Upper lobe of left lung (tissue), 6 donors: ENCODE data around the gene MYO1F. TPM values are rescaled to one million over a fixed set of nuclear protein-coding genes. Genes with fewer than 3 reads are reported as not detected.

Source experiments
- ATAC-seq, 2 donors: fragments of 200-7000 bp; cut with Tn5 transposase; one replicate each; pipeline ENCODE4 v1.9.1; 2022; ENCODE audit warnings: mild to moderate bottlenecking in 2 of 2, moderate library complexity in 2 of 2; ENCODE audit not compliant: low FRiP score in 2 of 2
- DNase-seq, 2 donors: peaks; one replicate each; pipeline ENCODE4 v3.0.0-alpha.2; 2019 to 2020
- H3K27ac ChIP-seq, 4 donors: fragments of 200-600 bp; sonication (generic); one replicate each; pipeline ENCODE4 v1.5.1; 2016 to 2019
- H3K27me3 ChIP-seq, 4 donors: fragments of 200-600 bp; sonication (generic); one replicate each; pipeline ENCODE4 v1.5.1; 2017 to 2019
- H3K36me3 ChIP-seq, 4 donors: fragments of 200-600 bp; sonication (generic); one replicate each; pipeline ENCODE4 v1.5.1; 2016 to 2019
- H3K4me1 ChIP-seq, 4 donors: fragments of 200-600 bp; sonication (generic); one replicate each; pipeline ENCODE4 v1.5.1; 2018 to 2019
- H3K4me3 ChIP-seq, 4 donors: fragments of 200-600 bp; sonication (generic); one replicate each; pipeline ENCODE4 v1.5.1; 2017 to 2019; ENCODE audit warnings: mild to moderate bottlenecking in 2 of 4, moderate library complexity in 1 of 4
- H3K9me3 ChIP-seq, 4 donors: fragments of 200-600 bp; sonication (generic); one replicate each; pipeline ENCODE4 v1.5.1; 2018 to 2019
- EP300 ChIP-seq, 4 donors: sonication (generic); formaldehyde crosslinking; IDR thresholded peaks; one replicate each; pipeline ENCODE4 v1.5.1; 2017; ENCODE audit warnings: antibody characterized with exemption in 4 of 4, control low read depth in 2 of 4
- POLR2A ChIP-seq, 4 donors: fragments of 450-650 bp; IDR thresholded peaks; one replicate each; pipeline ENCODE4 v1.5.1; 2016 to 2017; ENCODE audit warnings: antibody characterized with exemption in 4 of 4, mild to moderate bottlenecking in 2 of 4
- POLR2AphosphoS5 ChIP-seq, 2 donors: sonication (generic); formaldehyde crosslinking; IDR thresholded peaks; one replicate each; pipeline ENCODE4 v1.5.1; 2017; ENCODE audit warnings: antibody characterized with exemption in 2 of 2
- WGBS, 2 donors: methylation state at CpG; one replicate each; pipeline ENCODE4 v1.1.5; 2017 to 2018; 5-methylcytosine and 5-hydroxymethylcytosine counted together
- total RNA-seq, 6 donors: library from RNA; depleted of rRNA in 4 of 6; stranded (reverse); fragments of >200 nt in 4 of 6; gene quantifications; one replicate each; pipeline versions ENCODE4 v1.1.0 to v1.2.1, GENCODE V29; 2016 to 2021
- TF ChIP-seq, protein P1 (sequence below), 6 experiments: fragments of 450-650 bp in 4 of 6; fragments of 200-600 bp in 2 of 6; sonication (generic) in 2 of 6; IDR thresholded peaks; one replicate each; pipeline ENCODE4 v1.5.1; 2016 to 2019; ENCODE audit warnings: antibody characterized with exemption in 6 of 6
- donor health status: DM: no; HTN: no; CAD: no; lungs with moderate emphysema.
- donor health status: DM: no; HTN: yes; CAD: no; lungs with severe emphysema.

MYO1F gene
- total RNA-seq, 6 donors from 2014 or later, result 47.3 to 246 (median 127) TPM

DNA sequence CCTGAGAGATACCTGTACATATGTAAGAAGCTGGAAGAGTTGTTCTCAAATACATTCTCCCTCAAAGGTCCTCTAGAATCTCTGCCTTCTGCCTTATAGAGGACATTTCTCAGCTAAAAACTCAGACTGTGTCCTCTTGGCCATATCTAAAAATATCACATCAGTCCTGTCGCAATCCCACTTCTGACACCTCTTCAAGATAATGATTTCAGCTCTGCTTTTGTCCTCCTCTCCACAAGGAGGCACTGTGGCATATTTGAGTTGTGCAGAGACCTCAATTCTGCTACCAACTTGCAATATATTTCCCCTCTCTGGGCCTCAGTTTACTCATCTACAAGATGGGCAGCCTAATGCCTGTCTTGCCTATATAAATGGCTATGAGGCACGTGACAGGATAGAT is 16.7 kb upstream of the MYO1F start:
- DNase-seq, result no peak
- 80 to 83% methylated on average over 2 of the region's 2 CpGs for WGBS, 2 donors

DNA sequence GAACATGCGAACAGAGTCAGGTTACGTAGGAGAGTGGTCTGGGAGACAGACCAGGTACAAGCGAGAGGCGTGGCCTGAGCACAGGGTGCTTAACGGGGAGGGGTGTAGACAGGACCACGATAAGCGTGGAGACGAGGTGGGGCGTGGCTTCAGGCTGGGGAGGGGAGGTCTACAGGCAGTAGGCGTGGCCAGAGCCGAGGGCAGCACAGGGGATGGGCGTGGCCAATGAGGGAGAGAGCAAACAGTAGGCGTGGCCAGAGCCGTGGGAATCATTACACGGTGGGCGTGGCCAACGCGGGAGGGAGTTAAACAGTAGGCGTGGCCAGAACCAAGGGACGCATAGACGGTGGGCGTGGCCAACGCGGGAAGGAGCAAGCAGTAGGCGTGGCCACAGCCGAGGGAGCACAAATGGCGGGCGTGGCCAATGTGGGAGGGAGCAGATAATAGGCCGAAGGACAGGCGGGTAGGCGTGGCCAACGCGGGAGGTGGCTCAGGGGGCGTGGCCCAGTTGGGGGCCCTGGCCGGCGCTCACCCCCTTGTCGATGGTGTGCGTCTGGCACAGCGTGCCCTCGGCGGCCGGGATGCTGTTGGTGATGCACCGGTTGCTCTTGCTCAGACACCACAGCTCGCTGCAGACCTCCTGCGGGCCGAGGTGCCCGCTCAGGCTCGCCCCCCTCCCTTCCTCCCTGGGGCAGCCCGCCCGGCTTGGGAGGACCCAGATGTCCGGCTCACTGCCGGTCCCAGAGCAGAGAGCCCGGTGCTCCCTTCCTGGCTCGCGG is 15.2 kb upstream of the MYO1F start:
- TF ChIP-seq POLR2A (IDR thresholded peaks at IDR 0.05) (no peak), EP300 (IDR thresholded peaks at IDR 0.05) (no peak), POLR2AphosphoS5 (IDR thresholded peaks at IDR 0.05) (peak in 1 of 2 donors; percentile 57)
- TF ChIP-seq, protein P1, sequence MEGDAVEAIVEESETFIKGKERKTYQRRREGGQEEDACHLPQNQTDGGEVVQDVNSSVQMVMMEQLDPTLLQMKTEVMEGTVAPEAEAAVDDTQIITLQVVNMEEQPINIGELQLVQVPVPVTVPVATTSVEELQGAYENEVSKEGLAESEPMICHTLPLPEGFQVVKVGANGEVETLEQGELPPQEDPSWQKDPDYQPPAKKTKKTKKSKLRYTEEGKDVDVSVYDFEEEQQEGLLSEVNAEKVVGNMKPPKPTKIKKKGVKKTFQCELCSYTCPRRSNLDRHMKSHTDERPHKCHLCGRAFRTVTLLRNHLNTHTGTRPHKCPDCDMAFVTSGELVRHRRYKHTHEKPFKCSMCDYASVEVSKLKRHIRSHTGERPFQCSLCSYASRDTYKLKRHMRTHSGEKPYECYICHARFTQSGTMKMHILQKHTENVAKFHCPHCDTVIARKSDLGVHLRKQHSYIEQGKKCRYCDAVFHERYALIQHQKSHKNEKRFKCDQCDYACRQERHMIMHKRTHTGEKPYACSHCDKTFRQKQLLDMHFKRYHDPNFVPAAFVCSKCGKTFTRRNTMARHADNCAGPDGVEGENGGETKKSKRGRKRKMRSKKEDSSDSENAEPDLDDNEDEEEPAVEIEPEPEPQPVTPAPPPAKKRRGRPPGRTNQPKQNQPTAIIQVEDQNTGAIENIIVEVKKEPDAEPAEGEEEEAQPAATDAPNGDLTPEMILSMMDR (IDR thresholded peaks at IDR 0.05), result no peak
- H3K4me3 ChIP-seq, result peak overlapping the region in 3 of 4 donors; percentile 29 to 37 (median 36)
- H3K27ac ChIP-seq, result peak overlapping the region in 3 of 4 donors; percentile 38 to 70 (median 45)
- peaks cover 0 to 3% (median 0%) of the 10 kb centered on the region in 4 donors for H3K27me3 ChIP-seq
- peaks cover 0 to 12% (median 4%) of the 10 kb centered on the region in 4 donors for H3K9me3 ChIP-seq
- peaks cover 0 to 9% (median 4%) of the 10 kb centered on the region in 4 donors for H3K36me3 ChIP-seq
- ATAC-seq, result peak; percentile 91 to 95
- peak; percentile 92 to 93 for DNase-seq
- peaks cover 36 to 44% (median 41%) of the 10 kb centered on the region in 4 donors for H3K4me1 ChIP-seq
- 3% methylated on average over 37 to 50 of the region's 55 CpGs for whole genome bisulfite sequencing, 2 donors

More for the DNA sequence above, 16.7 kb upstream of the MYO1F start:
- Histone ChIP-seq H3K27ac (peak overlapping the region in 2 of 4 donors; percentile 69 to 70), H3K4me1 (peaks cover 36 to 44% (median 41%) of the 10 kb centered on the region in 4 donors), H3K27me3 (peaks cover 0 to 3% (median 0%) of the 10 kb centered on the region in 4 donors), H3K4me3 (no peak overlapping the region), H3K9me3 (peaks cover 0 to 12% (median 4%) of the 10 kb centered on the region in 4 donors), H3K36me3 (peaks cover 0 to 9% (median 4%) of the 10 kb centered on the region in 4 donors)
- ATAC-seq, result no peak
- TF ChIP-seq, protein P1 (IDR thresholded peaks at IDR 0.05), result peak in 5 of 6 experiments; percentile 17 to 26 (median 24)
- TF ChIP-seq EP300 (IDR thresholded peaks at IDR 0.05), result no peak

DNA sequence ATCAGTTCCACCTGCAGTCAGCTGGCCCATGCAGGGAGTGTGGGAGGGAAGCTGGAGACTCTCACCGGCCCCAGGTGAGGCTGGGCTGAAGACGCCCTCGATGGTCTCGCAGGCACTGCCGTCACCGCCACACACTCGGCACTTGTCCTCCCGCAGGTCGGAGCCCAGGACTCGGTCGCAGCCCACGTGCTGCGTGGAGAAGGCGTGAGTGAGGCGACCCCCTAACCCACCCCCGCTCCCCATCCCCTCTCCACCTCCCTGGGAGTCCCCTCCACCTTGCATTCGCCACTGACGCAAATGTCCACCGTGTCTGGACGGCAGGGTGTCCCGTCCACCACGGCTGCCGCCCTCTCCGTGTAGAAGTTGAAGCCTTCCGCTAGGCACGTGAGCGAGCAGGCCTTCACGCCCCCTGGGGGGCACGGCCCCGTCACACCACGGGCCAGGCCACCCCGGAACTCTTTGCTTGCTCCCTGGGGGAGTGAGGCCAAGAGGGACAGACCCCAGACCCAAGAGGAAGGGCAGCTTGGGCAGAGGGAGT is 12.0 kb upstream of the MYO1F start:
- H3K27ac ChIP-seq, result no peak overlapping the region
- H3K4me1 ChIP-seq, result peaks cover 22 to 27% (median 24%) of the 10 kb centered on the region in 4 donors
- H3K4me3 ChIP-seq, result no peak overlapping the region
- H3K27me3 ChIP-seq, result peaks cover 0 to 3% (median 0%) of the 10 kb centered on the region in 4 donors
- ATAC-seq (no peak), DNase-seq (peak in 1 of 2 donors; percentile 79)
- WGBS, 2 donors, result 92 to 94% methylated on average over 20 to 28 of the region's 32 CpGs
- peaks cover 0 to 9% (median 3%) of the 10 kb centered on the region in 4 donors for H3K9me3 ChIP-seq
- peaks cover 0 to 27% (median 8%) of the 10 kb centered on the region in 4 donors for H3K36me3 ChIP-seq
- no peak for TF ChIP-seq EP300 (IDR thresholded peaks at IDR 0.05)
- TF ChIP-seq POLR2A (IDR thresholded peaks at IDR 0.05), result no peak
- TF ChIP-seq POLR2AphosphoS5 (IDR thresholded peaks at IDR 0.05), result no peak

DNA sequence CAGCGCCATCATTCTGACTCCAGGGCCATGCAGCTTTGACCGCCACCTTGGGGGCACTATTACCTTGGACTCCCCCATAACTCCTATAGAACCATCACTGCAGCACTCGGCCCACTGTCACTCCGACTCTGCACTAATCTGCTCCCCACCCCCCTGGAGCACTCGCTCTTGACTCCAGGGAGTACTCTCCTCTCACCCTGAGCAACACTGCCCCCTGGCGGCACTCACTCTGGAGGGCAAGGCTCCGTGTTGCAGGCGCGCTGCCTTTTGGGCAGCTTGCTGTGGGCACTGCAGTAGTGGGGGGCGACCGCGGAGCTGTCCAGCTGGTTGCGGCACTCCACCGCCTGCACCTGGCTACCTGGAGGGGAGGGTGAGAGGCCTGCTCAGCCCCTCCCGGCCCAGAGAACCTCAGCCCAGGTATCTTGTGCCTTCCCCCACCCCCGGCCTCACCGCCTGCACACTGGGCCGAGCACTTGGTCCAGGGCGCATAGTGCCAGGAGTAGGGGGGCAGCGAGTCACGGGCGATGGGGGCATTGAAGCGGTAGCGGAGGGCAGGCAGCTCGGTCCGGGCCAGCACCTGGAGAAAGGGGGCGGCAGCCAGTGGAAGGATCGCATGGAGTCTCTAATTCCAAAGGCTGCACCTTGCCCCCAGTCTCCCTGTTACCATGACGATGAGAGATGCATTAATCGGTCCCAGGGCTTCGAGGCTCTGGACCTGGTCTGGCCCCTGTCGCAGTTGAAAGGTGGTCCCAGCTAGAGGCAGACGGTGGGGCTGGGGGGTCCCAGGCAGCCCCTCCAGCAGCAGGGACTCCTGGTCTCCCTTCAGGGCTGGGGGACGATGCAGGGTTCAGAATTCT is 8.9 kb upstream of the MYO1F start:
- Histone ChIP-seq H3K4me3 (no peak overlapping the region), H3K36me3 (peaks cover 0 to 34% (median 8%) of the 10 kb centered on the region in 4 donors), H3K27me3 (no peaks in the 10 kb centered on the region), H3K9me3 (no peaks in the 10 kb centered on the region), H3K27ac (no peak overlapping the region), H3K4me1 (no peaks in the 10 kb centered on the region)
- ATAC-seq (peak; percentile 24 to 42), DNase-seq (peak in 1 of 2 donors; percentile 71)
- TF ChIP-seq POLR2AphosphoS5 (IDR thresholded peaks at IDR 0.05) (no peak), EP300 (IDR thresholded peaks at IDR 0.05) (no peak)
- TF ChIP-seq, protein P1 (IDR thresholded peaks at IDR 0.05), result peak; percentile 28 to 60 (median 50)
- 67 to 78% methylated on average over 8 to 29 of the region's 34 CpGs for WGBS, 2 donors
